GM04503 (cell line): Measurements from ENCODE around the gene SPINK6.

Experiments used
- DNase-seq: peaks from one replicate; pipeline ENCODE4 v3.0.0-alpha.2; 2012; ENCODE audit warnings: low read depth

The SPINK6 gene, protein sequence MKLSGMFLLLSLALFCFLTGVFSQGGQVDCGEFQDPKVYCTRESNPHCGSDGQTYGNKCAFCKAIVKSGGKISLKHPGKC

DNA sequence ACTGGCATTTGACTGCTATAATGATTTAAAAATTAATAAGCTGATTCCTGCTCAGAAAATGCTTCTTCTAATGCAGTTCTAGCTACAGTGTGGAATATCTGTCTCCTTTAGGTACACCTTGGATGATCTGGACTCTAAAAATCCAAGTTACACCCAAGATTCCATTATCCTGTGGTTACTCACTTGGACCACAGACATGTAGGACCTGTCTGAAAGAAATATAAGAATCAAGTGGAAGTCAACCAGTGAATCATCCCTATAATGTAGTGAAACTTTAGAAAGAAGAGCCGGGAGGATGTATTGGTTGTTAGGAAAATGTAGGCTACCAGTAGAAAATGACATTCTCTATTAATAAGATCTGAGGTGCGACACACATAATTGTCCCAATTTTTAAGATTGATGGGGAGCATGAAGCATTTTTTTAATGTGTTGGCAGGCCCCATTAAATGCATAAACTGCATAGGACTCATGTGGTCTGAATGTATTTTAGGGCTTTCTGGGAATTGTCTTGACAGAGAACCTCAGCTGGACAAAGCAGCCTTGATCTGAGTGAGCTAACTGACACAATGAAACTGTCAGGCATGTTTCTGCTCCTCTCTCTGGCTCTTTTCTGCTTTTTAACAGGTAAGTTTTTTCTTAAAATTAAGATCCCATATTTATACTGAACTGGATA lies at the start of gene SPINK6:
TSS of gene SPINK6 (plus strand) at position 512 of the 673 bp plus-strand sequence. CDS start at position 567, 55 bp downstream.
- DNase-seq, result no peak

DNA sequence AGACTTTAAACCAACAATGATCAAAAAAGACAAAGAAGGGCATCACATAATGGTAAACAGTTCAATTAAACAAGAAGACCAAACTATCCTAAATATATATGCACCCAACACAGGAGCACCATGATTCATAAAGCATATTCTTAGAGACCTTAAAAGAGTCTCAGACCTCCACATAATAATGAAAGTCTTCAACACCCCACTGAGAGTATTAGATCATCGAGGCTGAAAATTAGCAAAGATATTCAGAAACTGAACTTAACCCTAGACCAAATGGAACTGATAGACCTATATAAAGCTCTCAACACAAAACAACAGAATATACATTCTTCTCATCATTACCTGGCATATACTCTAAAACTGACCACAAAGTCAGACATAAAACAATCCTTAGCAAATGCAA lies 46.2 kb upstream of the SPINK6 start:
- DNase-seq, result no peak

DNA sequence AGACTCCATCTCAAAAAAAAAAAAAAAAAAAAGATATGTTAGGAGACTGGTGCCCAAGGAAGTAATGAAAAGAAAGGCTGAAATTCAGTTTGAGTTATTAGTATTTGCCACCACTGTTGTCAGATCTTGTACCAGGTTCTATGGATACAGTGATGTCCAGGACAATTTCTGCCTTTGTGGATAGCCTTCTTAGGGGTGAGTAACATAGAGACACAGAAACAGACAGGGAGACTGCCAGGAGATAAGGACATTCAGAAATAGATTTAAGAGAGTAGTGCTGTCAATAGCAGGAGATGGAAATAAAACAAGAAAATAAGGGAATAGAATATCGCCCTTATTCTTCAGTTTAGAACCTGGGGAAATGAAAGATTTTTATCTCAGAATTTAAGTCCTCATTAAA lies 40.8 kb upstream of the SPINK6 start:
- DNase-seq, result no peak

DNA sequence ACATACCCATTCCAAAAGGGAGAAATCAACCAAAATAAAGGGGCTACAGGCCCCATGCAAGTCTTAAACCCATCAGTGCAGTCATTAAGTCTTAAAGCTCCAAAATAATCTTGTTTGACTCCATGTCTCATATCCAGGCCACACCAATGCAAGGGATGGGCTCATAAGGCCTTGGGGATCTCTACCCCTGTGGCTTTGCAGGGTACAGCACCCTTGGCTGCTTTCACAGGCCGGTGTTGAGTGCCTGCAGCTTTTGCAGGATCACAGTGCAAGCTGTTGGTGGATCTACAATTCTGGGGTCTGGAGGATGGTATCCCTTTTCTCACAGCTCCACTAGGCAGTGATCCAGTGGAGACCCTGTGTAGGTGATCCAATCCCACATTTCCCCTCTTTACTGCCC lies 39.5 kb upstream of the SPINK6 start:
- no peak for DNase-seq

DNA sequence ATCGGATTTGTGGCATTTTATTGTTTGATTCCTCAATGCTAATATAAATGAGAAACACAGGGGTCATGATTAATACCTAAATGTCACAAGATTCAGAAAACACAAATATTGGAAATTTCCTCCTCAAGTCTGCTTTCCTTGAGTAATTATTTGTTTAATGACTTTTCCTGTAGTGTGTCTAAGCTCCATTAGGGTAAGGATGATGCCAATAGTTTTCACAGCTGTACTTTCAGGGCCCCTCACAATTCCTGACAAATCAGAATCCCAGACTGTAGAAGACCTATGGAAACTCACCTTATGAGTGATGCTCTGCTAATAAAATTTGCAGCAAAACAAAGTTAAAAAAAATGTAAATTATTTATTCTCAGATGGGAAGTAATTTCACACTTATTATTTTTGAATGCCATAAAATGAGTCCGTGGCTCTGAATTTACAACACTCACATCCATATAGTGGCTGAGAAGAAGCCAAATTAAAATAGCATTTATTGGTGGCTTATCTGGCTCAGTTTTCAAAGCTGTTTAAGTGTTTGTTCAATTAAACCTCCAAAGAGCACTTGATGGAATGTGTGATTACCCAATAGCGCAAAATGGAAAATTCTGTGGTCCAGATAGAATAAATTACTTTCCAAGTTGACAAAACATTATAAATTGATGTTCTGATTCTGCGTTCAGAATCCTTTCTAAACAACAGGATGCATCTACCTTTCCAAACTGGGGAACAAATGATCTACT lies 36.1 kb upstream of the SPINK6 start:
- no peak for DNase-seq

DNA sequence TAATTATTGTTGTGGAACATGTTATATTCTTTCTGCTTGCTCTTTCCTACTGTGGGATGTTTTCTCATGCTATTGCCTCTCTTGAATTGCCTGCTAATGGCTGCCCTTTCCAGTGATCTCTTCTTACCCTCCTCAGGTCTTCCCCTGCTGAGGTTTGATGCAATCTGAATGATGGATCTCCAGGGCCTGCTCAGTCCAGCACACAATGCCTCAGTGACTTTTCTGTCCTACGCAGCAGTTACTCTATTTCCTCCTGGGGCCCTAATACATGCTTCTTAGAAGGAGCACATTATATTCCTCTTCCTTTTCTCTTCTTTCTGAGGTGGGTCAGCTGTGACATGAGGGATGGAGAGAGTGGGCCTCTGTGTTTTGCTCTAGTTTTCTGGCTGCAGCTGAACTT lies 34.6 kb upstream of the SPINK6 start, which contains the start of gene SPINK14:
TSS of gene SPINK14 (plus strand) at position 301 of the 400 bp plus-strand sequence. CDS start 1,187 bp downstream, outside the sequence.
- DNase-seq, result no peak

DNA sequence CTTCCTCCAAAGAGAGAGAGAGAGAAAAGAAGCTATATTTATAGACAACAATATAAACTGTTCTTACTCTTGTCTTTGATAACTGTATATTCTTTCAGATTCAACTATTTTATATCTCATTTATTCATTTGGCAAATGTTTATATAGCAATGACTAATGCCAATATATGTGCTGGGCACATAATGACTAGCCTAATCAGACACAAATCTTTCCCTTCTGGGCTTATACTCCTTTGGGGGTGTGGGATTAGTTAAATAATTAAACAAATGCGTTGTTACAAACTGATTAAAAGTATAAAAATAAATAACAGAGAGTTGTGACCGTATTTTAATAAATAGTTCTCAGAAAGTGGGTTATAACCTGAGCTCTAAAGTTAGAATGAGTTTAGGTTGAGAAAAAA lies 30.5 kb upstream of the SPINK6 start:
- DNase-seq, result no peak

DNA sequence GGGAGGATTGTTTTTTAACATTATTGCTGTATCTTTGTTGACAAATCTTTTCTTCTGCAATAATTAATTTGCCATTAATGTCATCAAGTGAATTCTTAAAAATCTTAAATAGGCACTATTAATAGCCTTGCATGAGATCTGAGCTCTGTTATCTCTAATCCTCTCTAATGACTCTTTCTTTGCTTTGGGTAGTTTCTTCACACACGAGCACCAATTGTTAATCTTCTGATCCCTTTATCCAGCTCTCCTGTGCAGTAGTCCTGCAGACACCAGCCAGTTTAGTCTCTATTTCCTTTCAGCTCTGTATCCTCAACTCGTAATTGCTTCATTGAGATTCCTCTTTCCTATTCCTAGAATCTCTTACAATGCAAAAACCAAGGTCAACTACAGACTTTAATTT lies 26.4 kb upstream of the SPINK6 start:
- DNase-seq, result no peak

DNA sequence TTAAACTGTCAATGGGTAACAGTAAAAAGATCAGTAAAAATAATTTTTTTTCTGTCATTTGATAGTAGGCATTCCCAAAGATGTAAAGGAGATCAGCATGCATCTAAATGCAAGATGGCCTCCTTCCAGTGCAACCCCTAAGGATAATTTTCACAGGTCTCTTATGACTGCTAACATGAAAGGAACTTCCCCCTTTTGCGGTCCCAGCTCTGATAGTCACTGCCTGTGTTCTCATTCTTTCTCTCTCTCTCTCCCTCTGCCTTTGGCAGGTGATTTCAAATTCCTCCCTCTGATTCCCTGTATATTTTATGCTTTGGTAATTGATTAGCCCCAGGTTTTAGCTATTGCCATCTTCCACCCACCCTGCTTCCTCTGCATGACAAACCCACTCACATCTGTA lies 25.6 kb upstream of the SPINK6 start:
- no peak for DNase-seq

DNA sequence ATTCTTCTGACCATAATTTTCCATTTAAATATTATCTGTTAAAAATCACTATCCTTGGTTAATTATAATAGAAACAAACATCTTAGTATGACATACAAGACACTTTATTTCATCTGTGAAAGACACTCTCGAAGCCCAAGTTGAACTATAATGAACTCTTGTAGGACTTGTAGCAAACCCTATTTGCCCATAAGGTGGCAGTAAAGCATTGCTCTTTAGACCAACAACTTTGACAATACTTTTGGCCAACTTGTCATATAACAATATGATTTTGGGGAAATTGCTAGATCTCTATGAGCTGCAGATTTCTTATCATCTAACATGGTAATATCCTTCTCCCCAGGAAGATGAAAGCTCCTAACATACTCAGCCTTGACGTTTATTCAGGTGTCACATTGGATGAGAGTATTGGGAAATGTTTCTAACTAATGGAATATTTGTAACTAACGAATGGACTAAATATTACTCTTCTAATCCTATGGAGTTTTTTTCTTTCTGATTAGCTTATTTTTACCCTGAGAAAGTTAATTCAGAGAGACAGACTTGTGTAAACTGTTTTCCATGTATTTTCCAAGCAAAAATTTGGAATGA lies 23.5 kb upstream of the SPINK6 start:
- no peak for DNase-seq

DNA sequence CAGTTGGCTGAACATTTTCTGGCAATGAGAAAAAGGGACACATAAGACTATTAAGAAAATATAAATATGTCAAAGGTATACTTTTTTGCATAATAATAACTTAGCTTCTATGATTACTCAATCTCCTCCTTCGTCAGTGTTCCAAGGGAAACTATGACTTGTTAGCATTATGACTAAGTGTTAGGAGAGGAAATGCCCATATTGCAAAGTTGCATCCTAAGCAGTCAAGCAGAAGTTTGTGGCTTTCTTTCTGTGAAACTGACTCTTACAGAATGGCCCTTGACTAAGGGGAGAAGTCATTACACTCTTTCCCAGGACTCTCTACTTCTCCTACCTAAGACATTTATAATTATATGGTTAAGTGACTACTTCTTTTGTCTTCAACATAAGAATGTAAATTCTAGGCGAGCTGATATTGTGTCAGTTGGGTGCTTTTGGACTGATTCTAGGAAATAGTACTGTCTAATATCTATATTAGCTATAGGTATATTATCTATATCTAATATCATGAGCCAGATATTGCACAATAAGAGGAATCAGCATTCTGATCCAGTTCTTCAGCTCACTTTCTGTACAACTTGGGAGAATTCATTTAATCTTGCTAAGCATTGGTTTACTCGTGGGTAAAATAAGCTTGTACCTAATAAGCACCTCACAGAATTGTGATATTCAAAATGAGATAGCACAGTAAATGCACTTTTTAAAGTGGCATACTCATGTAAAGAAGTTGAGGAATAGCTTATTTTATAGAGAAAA lies 16.4 kb upstream of the SPINK6 start:
- no peak for DNase-seq

DNA sequence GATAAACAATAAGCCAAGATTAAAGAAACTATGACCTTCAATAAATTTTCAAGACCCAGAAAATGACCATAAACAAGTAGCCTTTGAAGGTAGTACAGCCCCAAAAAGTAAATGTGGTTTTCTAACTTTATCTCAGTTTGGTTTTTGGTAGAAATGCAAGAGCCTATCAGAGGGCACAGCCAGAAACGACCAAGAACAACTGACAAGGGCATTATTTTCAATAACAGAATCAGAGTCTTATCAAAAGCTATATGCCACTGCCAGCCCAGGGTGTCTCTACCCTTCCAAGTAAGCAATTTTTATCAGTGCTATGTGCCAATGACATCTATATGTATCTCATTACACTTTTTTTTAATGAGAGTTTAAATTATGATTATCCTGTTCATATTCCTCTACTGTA lies 11.8 kb upstream of the SPINK6 start:
- DNase-seq, result no peak

DNA sequence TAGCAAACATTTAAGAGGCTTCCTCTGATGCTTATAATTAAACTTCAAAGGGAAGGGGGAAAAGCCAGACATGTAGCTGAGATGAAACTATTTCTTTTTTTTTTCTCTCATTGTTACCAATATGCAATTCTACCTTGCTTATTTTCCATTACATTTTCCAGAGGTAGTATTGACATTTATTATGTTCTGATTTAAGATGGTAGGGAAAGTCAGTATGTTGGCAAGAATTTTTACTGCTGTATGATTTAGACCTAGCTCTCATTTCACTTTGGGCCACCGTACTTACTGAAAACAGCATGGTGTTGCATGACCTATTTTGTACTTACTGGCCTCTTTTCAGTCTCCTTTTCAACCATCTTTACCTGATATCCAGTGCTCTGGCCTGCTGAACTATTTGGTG lies 9.6 kb upstream of the SPINK6 start:
- no peak for DNase-seq

DNA sequence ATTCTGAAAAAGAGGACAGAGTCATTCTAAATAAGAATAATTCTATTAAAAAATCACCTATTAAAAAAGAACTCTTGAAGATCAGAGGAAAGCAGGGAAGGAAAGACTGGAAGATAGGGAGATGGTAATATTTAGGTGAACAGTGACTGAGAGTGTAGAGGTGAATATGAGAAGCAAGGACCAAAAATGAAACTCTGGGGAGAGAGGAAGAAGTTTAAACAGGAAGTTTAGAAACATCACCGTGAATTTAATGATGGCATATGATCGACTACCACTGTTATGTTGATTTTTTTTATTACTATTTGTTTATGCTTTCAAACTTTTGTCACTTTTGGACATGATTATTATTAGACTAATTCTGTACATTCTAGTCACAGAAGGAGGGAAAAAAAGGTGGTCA lies 1.7 kb upstream of the SPINK6 start:
- no peak for DNase-seq

DNA sequence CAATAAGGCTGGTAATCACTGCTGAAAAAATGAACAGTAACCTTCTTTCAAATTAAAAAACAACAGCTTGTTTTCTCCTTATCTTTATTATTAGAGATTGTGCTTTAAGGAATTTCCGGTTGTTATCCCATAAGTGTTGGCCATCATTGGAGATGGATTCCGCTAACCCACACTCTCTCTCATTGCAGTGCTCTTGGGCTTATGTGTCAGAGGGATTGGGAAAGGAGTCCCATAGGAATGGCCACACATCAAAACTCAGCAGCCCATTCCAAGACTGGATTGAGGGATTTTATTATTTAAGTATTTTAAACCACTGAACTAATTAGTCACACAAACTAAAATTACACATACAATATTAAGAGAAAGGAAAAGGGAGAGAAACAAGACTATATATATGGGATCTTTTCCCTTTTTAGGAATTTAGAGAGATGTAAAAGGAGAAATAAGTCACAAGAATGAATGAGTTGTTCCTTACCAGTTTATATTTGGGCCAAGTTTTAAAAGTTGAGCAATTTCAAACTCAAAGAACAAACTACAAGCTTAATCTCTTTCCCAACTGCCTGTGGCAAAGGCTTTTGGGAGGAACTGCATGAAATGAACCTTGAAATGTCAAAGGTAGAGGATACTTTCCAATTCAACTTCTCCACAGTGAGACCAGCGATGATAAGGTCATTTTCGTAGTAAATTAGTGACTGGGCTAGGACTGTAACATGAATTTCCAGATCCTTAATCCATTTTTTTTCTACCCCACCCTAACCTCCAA lies 2.4 kb downstream of the SPINK6 start:
- DNase-seq, result no peak

DNA sequence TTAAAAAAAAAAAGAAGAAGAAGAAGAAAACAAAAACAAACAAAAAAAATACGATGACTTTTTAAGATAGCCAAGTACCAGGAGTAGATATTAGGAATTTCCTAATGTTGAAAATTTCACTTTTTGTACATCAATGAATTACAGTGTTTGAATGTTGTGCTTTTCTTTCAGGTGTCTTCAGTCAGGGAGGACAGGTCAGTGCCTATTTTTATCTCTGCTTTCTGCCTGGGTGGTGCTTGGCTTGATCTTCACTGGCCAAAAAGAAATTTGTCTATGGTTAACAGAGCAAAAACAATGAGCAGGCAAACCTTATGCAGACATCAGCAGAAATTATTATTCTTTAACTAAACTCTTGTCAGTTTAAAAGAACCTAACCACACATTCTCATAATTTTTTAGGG lies 3.0 kb downstream of the SPINK6 start:
- DNase-seq, result no peak

DNA sequence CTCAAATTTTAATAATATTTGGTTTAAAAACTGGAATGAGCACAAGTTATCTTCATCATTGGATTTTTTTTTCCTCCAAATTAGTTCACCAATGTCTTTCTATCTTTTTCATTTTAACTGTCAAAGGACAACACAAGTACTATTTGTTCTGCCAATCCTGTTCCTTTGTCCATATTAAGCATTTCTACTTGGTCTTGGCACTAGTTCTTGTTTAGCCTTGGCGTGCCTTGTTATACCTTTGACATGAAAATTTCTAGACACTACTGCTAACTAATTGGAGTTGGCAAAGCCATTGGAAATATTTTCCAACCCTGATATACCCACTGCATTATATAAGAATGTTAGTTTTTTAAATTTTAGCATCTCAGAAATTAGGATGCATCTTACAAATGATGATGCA lies 3.8 kb downstream of the SPINK6 start:
- no peak for DNase-seq

DNA sequence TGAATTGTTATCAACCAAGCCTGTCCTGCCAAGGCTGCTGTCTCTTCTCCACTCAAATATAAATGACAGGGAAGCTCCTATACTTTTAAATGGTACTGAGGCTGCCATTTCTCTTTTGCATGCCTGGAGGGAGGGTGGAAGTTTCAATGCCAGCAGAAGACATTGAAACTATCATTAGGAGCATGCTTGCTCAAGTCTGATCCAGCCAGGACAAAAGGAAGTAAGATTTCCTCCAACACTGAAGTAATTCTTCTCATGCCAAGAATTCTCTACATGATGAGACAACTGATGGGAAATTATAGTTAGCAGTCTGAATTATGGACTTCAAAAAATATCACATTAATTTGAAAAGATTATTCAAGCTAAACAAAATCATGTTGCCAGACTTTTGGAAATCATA lies 5.4 kb downstream of the SPINK6 start:
- DNase-seq, result no peak

DNA sequence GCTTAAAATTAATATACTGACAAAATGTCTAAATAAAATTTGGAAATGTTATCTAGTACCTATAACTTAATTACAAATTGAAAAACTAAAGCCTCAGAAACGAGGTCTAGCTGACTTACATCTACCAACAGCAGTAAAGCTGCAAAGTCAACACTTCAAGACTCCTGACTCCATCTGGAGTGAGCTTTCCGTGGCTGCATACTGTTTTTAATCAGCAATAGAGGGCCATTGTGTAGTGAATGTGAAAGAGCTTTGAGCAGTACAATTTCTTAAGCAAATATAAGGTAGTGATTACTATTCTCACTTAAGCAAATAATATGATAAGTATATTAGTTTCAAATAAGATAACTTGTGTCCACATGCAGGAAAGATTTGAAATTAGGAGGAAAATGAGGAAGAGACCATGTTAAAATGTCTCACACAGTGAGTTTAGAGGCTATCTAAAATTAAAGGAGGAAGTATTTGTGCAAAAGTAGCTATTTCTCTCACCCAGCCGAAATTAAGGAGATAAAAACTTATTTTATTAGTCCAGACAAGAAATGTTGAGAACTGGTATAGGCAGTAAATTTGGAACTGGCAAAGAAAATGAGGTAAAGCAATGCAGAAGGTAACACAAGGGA lies 6.4 kb downstream of the SPINK6 start:
- no peak for DNase-seq

DNA sequence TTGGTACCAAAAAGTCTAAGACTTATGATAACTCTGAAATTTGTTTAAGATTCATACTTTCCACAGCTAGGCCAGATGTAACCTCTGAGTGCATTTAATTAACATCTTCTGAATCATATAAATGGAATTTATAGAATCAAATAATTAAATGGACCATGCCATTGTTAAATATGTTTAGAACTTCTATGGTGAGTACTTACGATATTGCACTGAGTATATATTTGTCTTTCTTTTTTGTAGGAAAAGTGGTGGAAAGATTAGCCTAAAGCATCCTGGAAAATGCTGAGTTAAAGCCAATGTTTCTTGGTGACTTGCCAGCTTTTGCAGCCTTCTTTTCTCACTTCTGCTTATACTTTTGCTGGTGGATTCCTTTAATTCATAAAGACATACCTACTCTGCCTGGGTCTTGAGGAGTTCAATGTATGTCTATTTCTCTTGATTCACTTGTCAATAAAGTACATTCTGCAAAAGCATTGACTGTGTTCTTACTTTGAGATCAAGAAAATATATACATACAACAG lies 11.9 kb downstream of the SPINK6 start:
- DNase-seq, result no peak

DNA sequence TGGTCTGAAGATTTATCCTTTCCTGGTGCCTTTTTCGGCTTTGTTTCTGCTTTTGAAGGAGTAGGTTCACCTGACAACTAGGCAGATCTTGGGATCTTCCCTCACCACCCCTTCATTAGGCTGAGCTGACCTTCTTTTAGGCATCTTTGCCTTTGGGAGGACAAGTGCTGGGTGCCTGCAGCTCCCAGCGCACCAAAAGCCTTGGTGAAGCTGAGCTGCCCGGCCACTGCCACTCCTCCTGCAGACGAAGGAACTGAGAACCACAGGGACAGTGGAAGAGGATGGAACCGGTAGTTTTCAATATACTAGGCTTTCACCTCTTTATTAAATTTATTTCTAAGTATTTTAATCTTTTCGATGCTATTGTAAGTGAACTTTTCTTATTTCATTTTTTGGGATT lies 18.7 kb downstream of the SPINK6 start:
- DNase-seq, result no peak
